Subcutaneous abdominal adipose tissue (tissue), 5 donors: ENCODE results near the gene OXLD1.

ENCODE experiments used
- H3K27ac ChIP-seq: one replicate; pipeline ENCODE4 v1.7.0; 2013; ENCODE audit warnings: low read depth, mild to moderate bottlenecking, inconsistent platforms, low read length, moderate library complexity
- H3K27me3 ChIP-seq, 5 donors: one replicate each; pipeline ENCODE4 v1.7.0; 2013; ENCODE audit warnings: low read length in 5 of 5, inconsistent platforms in 1 of 5; ENCODE audit not compliant: control insufficient read depth in 5 of 5, insufficient read depth in 4 of 5
- H3K36me3 ChIP-seq, 5 donors: one replicate each; pipeline ENCODE4 v1.7.0; 2013; ENCODE audit warnings: low read length in 5 of 5; ENCODE audit not compliant: control insufficient read depth in 5 of 5, insufficient read depth in 5 of 5
- H3K4me1 ChIP-seq, 5 donors: one replicate each; pipeline ENCODE4 v1.7.0; 2013; ENCODE audit warnings: low read length in 5 of 5, mild to moderate bottlenecking in 3 of 5, moderate library complexity in 1 of 5; ENCODE audit not compliant: control insufficient read depth in 5 of 5, insufficient read depth in 5 of 5
- H3K4me3 ChIP-seq, 5 donors: one replicate each; pipeline ENCODE4 v1.7.0; 2013; ENCODE audit warnings: low read length in 5 of 5, low read depth in 1 of 5
- H3K9ac ChIP-seq, 5 donors: one replicate each; pipeline ENCODE4 v1.7.0; 2013; ENCODE audit warnings: low read length in 5 of 5, mild to moderate bottlenecking in 4 of 5, moderate library complexity in 3 of 5
- H3K9me3 ChIP-seq, 5 donors: one replicate each; pipeline ENCODE4 v1.7.0; 2013; ENCODE audit warnings: low read length in 5 of 5; ENCODE audit not compliant: control insufficient read depth in 5 of 5
- donor health status: healthy.
- donor health status: healthy.
- donor health status: healthy.
- donor health status: healthy.
- donor health status: healthy.

The OXLD1 gene

DNA sequence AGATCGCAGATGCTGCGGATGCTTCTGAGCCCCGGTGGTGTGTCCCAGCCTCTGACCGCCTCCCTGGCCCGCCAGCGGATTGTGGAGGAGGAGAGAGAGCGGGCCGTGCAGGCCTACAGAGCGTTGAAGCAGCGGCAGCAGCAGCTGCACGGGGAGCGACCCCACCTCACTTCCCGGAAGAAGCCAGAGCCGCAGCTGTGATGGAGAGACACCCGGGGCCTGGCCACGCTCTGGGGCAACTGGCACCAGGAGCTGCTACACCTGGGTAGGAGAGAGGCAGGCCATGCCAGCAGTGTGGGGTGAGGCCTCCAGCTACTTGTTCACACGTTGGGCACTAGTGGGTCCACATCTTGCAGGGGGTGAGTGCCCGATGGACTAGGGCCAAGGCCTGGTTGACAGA, 6.1 kb upstream of the OXLD1 start:
- H3K4me3 ChIP-seq: no peak overlapping the region
- H3K27ac ChIP-seq: no peak overlapping the region
- H3K9ac ChIP-seq: no peak overlapping the region
- no peaks in the 10 kb centered on the region for H3K27me3 ChIP-seq
- peaks cover 0 to 19% (median 12%) of the 10 kb centered on the region in 5 donors for H3K4me1 ChIP-seq
- H3K9me3 ChIP-seq: no peaks in the 10 kb centered on the region
- peaks cover 0 to 60% (median 46%) of the 10 kb centered on the region in 5 donors for H3K36me3 ChIP-seq

DNA sequence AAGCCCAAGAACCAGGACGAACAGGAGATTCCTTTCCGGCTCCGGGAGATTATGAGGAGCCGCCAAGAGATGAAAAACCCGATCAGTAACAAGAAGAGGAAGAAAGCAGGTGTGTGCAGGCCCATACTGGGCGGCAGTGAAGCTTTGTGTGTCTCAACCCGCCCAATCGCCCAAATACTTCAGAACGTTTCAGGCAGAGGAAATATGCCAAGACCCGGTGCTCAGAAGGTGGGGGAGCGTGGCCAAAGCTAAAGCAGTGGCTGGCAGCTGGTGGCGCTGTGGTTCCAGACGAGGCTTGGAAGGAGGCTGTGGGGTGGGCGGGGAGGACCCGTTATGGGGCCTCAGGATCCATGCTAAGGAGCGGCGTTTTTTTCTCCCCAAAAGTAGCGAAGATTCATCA, 1.3 kb upstream of the OXLD1 start:
- Histone ChIP-seq H3K4me1 (peaks cover 3 to 39% (median 33%) of the 10 kb centered on the region in 5 donors), H3K36me3 (peaks cover 0 to 46% (median 33%) of the 10 kb centered on the region in 5 donors), H3K27ac (no peak overlapping the region), H3K9ac (peak overlapping the region in 2 of 5 donors; percentile 11 to 25), H3K9me3 (no peaks in the 10 kb centered on the region), H3K27me3 (no peaks in the 10 kb centered on the region), H3K4me3 (peak overlapping the region in 1 of 5 donors; percentile 1)

DNA sequence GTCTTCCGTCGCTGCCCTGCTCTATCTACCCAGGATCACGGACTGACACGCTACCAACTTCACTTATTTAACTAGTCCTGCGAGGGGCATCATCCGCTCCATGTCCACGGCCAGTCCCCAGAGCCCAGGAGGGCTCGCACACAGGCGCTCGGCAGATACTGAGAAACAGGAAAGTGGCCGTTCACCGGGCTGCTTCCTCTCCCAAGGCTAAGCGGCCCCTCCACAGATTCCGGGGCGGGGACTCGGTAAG, 388 bp downstream of the OXLD1 start:
- H3K4me1 ChIP-seq: peaks cover 3 to 39% (median 33%) of the 10 kb centered on the region in 5 donors
- H3K9me3 ChIP-seq: no peaks in the 10 kb centered on the region
- peak overlapping the region; percentile 76 to 90 (median 86) for H3K4me3 ChIP-seq
- H3K9ac ChIP-seq: peak overlapping the region; percentile 63 to 97 (median 91)
- peaks cover 0 to 29% (median 15%) of the 10 kb centered on the region in 5 donors for H3K36me3 ChIP-seq
- H3K27ac ChIP-seq: peak overlapping the region; percentile 81
- H3K27me3 ChIP-seq: no peaks in the 10 kb centered on the region

DNA sequence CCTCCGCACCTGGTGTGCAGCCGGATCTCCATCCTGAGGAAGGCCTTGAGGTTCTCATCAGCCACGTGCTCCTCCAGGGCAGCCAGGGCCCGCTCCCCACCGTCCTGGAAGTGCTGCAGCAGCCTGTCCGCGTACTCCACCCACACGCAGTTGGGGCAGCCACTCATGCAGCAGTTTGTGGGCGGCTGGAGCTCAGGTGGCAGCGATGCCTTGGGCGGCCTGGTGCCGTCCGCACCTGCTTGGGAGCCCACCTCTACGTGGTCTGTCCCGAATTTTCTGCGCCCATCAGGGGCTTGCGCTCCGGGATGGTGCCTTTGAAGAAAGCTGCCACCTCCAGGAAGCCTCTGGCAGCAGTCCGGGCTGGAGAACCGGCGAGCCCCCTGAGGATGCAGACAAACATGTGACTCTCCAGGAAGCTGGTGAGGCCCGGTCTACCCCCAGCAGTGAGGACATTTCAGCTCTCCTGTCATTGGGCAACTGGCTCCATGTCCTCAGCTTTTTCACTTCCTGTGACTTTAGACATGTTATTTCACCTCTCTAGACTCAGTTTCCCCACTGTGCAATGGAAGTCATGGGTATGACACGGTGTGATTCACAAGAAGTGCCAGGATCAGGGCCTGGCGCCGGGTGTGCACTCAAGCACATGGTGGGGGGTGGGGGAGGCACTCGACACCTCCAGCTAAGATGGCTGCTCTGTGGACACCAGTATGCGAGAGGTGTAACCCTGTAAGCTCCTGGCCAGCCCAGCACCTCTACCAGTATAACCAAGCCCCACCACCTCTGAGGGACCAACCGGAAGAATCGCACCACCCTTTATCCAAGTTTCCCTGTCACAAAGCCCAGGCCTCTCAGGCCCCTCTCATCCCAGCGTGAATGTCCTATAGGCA, 957 bp downstream of the OXLD1 start:
- Histone ChIP-seq H3K36me3 (peaks cover 0 to 23% (median 13%) of the 10 kb centered on the region in 5 donors), H3K27ac (peak overlapping the region; percentile 81), H3K4me1 (peaks cover 3 to 39% (median 33%) of the 10 kb centered on the region in 5 donors), H3K27me3 (no peaks in the 10 kb centered on the region), H3K9ac (peak overlapping the region; percentile 63 to 97 (median 91)), H3K4me3 (peak overlapping the region; percentile 76 to 90 (median 86)), H3K9me3 (no peaks in the 10 kb centered on the region)

DNA sequence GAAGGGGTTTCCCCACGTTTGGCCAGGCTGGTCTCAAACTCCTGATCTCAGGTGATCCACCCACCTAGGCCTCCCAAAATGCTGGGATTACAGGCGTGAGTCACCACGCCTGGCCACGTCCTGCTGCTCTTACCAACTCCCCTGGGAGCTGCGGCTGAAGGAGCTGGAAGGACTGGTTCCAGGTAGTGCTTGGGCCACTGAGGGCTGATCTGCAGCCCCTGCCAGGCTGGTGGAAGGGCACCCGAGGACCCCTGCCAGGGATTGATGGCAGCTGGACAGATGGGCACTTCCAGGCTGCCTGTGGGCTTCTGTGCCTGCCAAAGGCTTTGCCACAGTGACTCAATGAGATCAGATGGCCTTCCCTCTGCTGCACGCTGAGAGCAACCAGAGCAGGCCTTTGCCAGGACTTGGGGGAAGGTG, 2.3 kb downstream of the OXLD1 start:
- Histone ChIP-seq H3K36me3 (peaks cover 0 to 10% (median 4%) of the 10 kb centered on the region in 5 donors), H3K4me1 (peaks cover 3 to 44% (median 42%) of the 10 kb centered on the region in 5 donors), H3K27ac (peak overlapping the region; percentile 46), H3K27me3 (no peaks in the 10 kb centered on the region), H3K9ac (peak overlapping the region in 1 of 5 donors; percentile 30), H3K4me3 (no peak overlapping the region), H3K9me3 (no peaks in the 10 kb centered on the region)

DNA sequence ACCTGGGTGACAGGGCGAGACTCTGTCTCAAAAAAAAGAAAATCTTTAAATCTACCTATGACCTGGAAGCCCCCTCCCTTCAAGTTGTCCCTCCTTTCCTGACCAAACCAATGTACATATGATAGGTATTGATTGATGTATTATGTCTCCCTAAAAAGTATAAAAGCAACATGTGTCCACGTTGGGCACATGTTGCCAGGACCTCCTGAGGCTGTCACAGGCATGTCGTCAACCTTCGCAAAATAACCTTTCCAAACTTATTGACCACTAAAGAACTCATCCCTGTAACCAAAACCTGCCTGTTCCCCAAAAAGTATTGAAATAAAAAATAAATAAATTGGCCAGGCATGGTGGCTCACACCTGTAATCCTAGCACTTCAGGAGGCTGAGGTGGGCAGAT, 4.4 kb downstream of the OXLD1 start:
- Histone ChIP-seq H3K9ac (no peak overlapping the region), H3K27me3 (no peaks in the 10 kb centered on the region), H3K27ac (no peak overlapping the region), H3K36me3 (peaks cover 0 to 7% (median 3%) of the 10 kb centered on the region in 5 donors), H3K9me3 (no peaks in the 10 kb centered on the region), H3K4me1 (peaks cover 3 to 42% (median 33%) of the 10 kb centered on the region in 5 donors), H3K4me3 (no peak overlapping the region)

DNA sequence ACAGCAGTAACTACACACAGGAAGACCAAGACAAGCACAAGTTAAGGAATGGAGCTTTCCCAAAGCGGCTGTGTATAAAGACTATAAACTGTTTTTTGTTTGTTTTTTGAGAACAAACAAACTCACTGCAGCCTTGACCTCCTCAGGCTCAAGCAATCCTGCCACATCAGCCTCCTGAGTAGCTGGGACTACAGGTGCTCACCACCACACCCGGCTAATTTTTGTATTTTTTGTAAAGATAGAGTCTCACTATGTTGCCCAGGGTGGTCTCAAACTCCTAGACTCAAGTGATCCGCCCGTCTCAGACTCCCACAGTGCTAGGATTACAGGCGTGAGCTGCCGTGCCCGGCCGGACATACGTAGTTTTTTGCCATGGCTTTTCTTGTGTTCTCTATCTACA, 6.0 kb downstream of the OXLD1 start:
- peaks cover 0 to 7% (median 3%) of the 10 kb centered on the region in 5 donors for H3K36me3 ChIP-seq
- H3K9ac ChIP-seq: no peak overlapping the region
- peaks cover 0 to 42% (median 36%) of the 10 kb centered on the region in 5 donors for H3K4me1 ChIP-seq
- H3K27me3 ChIP-seq: no peaks in the 10 kb centered on the region
- H3K9me3 ChIP-seq: no peaks in the 10 kb centered on the region
- H3K27ac ChIP-seq: no peak overlapping the region
- no peak overlapping the region for H3K4me3 ChIP-seq

DNA sequence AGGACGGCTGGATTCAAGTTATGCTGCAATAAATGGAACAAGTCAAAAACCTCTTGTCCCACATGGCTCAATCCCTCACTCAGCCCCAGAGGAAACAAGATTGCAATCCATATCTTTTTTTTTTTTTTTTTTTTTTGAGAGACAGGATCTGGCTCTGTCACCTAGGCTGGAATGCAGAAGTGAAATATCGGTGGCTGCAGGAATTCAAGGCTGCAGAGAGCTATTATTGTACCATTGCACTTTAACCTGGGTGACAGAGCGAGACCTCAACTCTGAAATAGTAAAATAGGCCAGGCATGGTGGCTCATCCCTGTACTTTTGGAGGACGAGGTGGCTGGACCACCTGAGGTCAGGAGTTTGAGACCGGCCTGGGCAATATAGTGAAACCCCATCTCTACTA, 7.4 kb downstream of the OXLD1 start:
- Histone ChIP-seq H3K9ac (no peak overlapping the region), H3K36me3 (no peaks in the 10 kb centered on the region), H3K27me3 (no peaks in the 10 kb centered on the region), H3K27ac (no peak overlapping the region), H3K4me3 (no peak overlapping the region), H3K4me1 (peaks cover 0 to 39% (median 28%) of the 10 kb centered on the region in 5 donors), H3K9me3 (no peaks in the 10 kb centered on the region)

DNA sequence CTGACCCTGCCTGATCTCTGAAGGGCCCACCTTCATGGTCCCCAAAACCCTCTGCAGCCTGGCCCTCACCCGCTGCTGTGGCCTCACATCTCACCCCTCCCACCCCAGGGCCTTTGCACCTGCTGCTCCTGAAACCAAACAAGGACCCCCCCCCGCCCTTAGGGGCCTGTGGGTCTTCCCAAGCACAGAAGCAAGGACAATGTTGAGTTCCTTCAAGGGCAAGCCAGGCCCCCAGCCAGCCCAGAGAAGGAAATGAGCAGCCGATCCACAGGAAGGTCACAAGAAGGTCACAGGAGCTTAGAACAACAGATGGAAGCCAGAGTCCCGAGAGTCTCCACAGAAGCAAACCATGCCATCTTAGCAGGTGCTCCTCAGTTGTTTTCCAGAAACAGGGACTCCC, 9.6 kb downstream of the OXLD1 start:
- Histone ChIP-seq H3K4me3 (no peak overlapping the region), H3K9ac (no peak overlapping the region), H3K36me3 (no peaks in the 10 kb centered on the region), H3K4me1 (peaks cover 0 to 37% (median 29%) of the 10 kb centered on the region in 5 donors), H3K27me3 (peaks cover 0 to 1% (median 0%) of the 10 kb centered on the region in 5 donors), H3K27ac (no peak overlapping the region), H3K9me3 (no peaks in the 10 kb centered on the region)

DNA sequence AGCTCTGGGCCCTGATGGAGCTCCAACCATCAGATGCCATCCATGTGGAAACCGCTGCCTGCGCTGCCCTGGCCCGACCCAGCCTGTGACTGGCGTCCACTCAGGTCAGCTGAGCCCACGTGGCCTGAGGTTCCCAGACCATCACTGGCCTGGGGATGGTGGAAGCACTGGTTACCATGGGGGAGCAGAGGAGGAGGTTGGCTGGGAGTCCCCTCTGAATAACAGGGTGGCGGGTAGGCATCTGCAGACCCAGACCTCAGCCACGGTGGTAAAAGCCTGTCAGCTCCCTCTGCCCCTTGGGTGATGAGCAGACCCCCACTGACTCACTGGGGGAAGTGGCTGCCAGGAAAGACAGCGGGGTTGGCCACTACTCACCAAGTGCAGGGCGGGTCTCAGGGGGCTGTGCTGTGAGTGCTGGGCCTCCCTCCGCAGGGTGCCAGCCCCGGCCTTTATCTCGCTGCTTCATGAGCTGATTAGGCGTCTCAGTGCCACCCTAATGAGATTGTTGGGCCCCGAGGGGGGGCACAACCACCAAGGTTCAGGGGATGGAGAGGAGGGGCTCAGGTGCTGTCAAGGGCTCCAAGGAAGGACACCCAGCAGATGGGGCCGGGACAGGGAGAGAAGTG, 10.2 kb downstream of the OXLD1 start, which contains the start of gene PDE6G:
Gene PDE6G, minus strand, starts transcription at position 425 of the 626 bp plus-strand sequence. CDS start 3,237 bp downstream, outside the sequence.
- Histone ChIP-seq H3K4me3 (no peak within 1 kb of the TSS), H3K9me3 (no peaks in the 10 kb centered on the region), H3K27ac (no peak within 1 kb of the TSS)

More for the DNA sequence above, 10.2 kb downstream of the OXLD1 start, which contains the start of gene PDE6G:
- Histone ChIP-seq H3K4me1 (peaks cover 0 to 37% (median 29%) of the 10 kb centered on the region in 5 donors), H3K27me3 (peaks cover 0 to 7% (median under 1%) of the 10 kb centered on the region in 5 donors), H3K9ac (peak within 1 kb of the TSS in 1 of 5 donors; percentile 13), H3K36me3 (no peaks in the 10 kb centered on the region)
